Activated CD8-positive, alpha-beta memory T cell treated with anti-CD3 and anti-CD28 coated beads, Interleukin-2, amount 50 U/mL, for 1 hour (primary cell): Measurements from ENCODE around the gene PC.

ENCODE experiments used
- DNase-seq: peaks from one replicate; pipeline ENCODE4 v3.0.0-alpha.2; 2020; ENCODE audit errors: extremely low read depth

The PC gene

DNA sequence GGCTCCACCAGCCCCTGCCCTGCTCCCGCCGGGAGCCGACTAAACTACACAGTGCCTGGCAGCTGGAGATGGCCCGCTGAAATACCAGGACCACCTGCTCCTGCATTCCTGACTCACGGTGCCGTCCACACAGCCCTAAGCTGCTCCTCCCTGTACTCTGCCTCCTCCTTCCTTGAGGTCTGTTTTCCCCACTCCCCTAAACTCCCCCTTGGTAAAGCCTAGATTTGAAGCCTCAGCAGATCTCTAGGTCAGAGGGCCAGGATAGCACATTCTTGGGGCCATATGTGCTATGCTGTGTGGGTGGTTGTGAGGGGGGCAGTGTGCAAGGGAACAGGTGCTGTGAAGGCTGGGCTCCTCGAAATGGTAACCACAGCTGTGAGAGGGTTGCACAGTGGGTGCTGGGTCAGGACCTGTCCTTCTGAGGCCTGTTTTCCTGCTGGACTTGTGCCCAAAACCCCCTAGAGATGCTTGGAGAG lies 91.6 kb downstream of the PC start:
- no peak for DNase-seq

DNA sequence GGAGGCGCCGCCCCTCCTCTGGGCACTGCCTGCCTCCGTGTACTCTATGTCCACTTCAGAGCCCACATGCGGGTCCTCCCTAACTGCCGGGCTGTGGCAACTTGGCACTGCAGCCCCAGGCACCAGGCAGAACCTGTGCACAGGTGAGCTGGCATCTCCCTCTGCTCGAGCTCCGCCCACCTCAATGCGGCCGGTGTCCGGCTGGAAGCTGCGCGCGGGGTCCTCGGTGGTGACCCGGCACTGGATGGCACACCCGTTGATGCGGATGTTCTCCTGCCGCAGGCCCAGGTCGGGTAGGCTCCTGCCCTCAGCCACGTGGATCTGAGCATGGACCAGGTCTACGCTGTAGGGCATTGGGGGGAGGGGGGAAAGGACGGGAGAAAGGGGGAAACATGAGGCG lies 92.2 kb downstream of the PC start:
- DNase-seq = no peak

DNA sequence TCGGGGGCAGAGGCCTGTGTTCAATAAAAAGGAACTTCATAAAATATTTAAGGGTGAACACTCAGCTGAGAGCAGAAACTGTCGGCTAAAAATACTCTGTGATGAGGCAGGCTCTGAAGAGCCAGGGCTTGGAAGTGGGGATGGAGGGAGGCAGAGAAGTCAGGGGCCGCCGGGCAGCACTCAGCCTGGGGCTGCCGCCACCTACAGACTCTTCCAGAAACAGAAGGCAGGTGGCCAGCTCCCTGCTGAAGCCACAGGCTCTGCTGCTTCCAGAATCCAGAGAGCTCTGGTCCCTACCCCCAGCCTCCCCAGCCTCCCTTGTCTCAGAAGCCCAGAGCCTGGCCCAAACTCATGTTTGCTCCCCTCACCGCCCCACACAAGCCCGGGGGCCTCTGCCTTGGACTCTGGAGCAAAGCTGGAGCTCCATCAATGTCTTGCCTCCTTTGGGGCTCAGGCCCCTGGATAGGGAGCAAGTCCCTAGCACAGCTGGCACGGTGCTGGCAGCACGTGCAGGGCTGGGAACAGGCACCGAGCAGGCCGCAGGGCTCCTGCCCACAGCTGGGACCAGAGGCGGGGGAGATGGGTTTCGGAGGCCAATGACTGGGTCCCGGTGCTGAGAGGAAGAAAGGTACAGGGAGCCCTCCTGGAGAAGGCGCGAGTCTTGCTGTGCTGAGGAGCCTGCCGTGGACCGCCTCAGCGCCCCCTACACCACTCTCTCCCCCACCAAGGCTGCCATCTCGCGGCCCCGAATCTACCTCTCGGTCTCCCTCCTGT lies 93.1 kb downstream of the PC start:
- no peak for DNase-seq

DNA sequence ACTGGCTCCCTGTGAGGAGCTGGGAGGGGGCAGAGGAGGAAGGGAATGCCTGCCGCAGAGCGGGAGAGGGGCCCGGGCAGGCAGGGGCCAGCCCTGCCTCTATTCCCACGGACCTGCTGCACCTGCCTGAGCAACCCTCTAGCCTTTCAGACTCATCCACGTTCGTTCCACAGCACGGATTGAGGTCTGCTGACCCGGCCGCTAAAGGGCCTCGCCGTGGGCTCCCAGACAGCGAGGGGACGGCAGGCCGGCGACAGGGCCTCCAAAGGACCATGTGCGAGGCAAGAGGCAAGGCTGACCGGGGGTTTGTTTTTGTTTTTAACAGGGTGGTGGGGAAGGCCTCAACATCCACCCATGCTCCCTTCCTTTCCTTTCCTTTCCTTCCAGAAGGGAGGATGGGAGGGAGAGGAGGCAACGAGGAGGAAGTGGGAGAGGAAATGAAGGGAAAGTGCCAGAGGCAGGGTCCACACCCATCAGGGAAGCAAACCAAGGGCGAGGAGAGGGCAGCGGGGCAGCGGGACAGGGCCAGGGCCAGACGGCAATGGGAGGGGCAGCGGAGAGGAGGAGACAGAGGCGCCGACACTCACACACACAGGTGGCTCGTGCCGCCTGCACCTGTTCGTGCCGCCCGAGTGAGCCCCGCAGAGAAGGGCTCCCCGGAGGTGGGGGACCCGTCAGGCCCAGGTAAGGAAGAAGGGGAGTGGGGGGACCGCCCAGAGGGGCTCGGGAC lies 93.8 kb downstream of the PC start:
- no peak for DNase-seq

DNA sequence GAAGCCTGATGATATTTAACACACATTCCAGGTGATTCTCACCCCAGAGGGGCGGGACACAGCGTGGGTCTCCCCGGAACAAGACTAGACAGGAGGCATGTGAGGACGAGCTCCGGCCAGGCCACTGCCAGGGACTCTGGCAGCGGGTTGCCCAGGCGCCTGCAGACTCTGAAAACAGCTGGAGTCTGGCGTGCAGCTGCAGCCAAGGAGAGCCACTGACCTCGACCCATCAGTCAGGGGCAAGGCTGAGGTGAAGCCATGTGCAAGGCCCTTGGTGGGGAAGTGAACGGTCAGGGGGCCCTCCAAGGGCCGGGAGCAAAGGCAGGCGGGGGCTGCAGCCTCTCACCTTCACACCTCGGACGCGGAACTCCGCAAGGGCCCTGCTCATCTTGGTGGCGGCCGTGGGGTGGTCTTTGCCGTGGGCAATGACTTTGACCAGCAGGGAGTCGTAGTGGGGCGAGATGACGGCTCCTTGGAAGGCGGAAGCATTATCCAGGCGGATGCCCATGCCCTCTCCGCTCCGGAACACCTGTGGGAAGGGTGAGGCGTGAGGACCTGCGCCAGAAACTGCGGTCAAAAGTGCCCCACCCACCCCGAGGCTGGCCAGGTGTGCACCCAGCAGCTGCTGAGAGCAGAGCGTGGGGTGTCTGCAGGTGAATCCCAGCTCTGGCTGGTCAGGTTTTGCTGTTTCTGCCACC lies 94.6 kb downstream of the PC start:
- DNase-seq = no peak

DNA sequence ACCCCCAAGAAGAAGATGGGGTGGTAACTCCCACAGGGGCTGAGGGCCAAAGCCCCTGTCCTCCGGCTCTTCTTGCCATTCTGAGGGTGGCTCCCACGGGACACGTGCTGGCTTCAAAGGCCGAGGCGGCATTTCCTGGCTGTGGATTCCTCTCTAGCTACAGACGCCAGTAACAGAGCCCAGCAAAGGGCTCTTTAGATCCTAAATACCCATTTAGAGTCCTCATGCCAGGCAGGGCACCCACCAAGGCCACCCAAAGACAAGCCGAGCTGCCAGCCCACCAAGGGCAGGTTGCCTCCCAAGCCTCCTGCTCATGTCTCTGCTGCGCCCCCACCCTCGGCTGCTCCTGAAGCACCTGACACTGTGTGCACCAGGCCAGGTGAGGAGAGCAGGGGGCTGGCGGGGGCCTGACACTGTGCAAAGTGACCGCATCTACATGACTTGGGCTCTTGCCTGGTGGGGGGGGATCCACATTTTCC lies 95.6 kb downstream of the PC start:
- no peak for DNase-seq

DNA sequence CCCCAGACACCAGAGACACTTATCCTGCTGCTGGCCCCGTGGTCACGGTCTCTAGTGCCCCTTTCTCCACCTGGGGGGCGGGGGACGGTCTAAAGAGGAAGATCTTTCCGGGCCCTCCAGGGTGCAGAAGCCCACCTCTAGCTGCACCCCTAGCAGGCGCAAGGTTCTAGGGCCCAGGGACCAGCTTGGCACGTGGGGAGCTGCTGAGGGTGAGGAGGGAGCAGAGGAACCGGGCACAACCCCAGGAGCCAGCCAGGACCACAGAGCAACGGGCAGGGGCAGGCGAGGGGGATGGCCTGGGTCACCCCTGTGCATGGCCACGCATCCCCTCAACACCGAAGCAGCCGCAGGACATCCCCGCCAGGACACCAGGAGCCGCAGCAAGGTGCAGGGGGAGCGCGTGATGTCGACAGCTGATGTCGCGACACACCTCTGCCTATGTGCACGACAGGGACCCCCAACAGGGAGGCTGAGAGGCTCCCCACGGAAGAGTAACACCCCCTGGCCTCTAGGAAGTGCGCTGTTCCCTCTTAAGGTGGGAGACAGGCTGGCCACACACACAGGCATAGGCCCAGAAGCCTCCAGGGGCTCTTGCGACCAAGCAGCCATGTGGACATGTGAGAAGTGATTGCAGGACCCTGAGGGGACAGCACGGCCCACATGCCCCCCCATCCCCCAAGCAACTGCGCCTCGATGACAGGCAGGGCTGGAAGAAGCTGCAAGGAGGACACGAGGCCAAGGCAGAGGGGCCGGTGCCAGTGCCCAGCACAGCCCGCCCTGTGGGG lies 96.2 kb downstream of the PC start:
- no peak for DNase-seq

DNA sequence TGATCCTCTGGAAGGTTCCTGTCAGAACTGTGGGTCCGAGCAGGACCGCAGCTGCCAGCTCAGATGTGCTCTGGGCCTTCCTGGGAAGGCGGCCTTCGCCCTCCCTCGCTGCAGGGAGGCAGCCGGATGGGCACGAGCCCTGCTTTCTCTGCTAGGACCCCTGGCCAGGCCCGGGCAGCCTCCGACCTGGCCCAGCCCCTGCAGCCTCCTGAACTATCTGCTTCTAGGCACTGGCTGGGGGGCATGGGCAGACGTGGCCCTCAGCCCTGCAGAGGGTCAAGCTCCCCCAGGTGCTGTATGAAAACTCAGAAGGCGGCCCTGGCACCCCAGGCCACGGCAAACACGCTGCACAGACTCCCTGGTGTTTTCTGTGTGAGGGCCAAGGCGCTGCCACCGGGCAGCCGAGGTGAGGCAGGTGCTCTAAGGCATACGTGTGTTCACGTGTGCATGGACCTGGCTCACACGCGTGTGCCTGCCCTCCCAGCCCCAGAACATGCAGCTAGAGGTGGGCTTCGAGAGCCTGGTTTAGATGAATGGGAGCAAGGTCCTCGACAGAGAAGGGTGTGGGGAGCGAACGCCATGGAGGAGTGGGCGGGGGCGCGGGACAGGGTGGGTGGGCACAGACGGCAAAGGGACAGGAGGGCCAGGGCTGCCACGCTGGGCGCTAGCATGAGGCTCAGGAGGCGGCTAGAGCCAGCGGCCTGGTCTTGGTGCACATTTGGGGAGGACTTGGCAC lies 97.0 kb downstream of the PC start:
- DNase-seq = no peak

DNA sequence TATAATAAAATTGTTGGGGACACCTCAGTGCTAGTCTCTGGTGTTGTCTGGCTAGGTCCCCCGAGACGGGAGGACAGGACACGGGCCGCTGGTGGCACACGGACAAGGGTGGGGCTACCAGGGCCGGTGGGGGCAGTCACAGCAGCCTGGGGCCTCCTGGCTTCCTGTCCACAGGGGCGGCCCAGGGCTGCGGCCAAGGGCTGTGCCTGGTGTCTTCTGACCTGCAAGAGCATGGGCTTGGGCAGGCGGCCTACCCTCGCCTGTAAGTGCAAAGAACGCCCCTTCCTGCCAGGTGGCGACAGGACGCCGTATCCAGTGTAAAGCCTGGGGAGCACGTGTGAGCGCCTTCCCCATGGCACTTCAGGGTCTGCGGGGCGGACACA lies 97.7 kb downstream of the PC start:
- DNase-seq = no peak

DNA sequence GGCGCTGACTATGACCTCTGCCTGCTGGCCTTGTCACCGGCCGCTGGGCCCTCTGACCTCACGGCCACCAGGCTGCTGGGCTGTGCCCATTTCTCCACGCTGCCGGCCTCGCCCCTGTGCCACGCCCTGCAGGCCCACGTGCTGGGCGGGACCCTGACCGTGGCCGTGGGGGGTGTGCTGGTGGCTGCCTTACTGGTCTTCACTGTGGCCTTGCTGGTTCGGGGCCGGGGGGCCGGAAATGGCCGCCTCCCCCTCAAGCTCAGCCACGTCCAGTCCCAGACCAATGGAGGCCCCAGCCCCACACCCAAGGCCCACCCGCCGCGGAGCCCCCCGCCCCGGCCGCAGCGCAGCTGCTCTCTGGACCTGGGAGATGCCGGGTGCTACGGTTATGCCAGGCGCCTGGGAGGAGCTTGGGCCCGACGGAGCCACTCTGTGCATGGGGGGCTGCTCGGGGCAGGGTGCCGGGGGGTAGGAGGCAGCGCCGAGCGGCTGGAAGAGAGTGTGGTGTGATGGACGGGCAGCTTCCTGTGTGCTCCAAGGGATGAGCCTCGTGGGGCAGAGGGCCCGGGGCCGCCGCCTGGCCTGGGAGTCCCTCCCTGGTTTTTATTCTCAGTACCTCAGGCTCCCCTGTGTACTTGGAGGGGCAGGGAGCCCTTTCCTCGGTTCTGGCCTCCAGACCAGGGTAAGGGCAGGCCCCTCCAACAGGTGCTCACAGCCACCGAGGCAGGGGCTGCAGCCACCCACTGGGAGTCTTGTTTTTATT lies 98.3 kb downstream of the PC start:
- DNase-seq = no peak

DNA sequence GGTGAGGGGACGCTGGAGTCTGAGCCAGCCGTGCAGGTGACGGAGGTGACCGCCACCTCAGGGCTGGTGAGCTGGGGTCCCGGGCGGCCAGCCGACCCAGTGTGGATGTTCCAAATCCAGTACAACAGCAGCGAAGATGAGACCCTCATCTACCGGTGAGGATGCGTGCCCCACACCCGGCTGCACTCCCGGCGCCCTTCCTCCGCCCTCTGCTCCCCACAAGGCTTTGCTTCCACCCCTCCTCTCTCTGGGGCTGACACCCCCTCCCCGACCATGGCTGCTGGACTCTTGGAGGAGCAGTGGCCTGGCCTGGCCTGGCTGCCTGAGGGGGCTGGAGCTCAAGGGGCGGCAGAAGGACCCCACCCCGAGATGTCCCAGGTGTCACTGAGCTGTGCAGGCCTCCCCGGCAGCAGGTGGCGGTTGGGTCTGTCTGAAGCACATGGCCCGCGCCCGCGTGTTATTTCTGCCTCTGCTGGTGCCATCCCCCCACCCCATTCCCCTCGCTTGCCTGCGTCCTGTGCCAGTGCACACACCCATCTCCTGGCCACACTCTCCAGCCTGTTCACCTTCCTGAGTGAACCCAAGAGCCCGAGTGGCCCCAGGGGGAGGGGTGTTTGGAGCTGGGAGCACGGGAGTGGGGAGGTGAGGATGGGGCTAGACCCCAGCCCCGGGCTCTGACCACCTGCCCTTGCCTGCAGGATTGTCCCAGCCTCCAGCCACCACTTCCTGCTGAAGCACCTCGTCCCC lies 99.1 kb downstream of the PC start:
- DNase-seq = no peak

DNA sequence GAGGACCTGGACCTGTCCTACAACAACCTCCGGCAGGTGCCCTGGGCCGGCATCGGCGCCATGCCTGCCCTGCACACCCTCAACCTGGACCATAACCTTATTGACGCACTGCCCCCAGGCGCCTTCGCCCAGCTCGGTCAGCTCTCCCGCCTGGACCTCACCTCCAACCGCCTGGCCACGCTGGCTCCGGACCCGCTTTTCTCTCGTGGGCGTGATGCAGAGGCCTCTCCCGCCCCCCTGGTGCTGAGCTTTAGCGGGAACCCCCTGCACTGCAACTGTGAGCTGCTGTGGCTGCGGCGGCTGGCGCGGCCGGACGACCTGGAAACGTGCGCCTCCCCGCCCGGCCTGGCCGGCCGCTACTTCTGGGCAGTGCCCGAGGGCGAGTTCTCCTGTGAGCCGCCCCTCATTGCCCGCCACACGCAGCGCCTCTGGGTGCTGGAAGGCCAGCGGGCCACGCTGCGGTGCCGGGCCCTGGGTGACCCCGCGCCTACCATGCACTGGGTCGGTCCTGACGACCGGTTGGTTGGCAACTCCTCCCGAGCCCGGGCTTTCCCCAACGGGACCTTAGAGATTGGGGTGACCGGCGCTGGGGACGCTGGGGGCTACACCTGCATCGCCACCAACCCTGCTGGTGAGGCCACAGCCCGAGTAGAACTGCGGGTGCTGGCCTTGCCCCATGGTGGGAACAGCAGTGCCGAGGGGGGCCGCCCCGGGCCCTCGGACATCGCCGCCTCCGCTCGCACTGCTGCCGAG lies 99.8 kb downstream of the PC start:
- DNase-seq = no peak

DNA sequence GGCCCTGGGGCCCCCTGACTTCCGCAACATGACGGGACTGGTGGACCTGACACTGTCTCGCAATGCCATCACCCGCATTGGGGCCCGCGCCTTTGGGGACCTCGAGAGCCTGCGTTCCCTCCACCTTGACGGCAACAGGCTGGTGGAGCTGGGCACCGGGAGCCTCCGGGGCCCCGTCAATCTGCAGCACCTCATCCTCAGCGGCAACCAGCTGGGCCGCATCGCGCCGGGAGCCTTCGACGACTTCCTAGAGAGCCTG lies 100.3 kb downstream of the PC start:
- no peak for DNase-seq

DNA sequence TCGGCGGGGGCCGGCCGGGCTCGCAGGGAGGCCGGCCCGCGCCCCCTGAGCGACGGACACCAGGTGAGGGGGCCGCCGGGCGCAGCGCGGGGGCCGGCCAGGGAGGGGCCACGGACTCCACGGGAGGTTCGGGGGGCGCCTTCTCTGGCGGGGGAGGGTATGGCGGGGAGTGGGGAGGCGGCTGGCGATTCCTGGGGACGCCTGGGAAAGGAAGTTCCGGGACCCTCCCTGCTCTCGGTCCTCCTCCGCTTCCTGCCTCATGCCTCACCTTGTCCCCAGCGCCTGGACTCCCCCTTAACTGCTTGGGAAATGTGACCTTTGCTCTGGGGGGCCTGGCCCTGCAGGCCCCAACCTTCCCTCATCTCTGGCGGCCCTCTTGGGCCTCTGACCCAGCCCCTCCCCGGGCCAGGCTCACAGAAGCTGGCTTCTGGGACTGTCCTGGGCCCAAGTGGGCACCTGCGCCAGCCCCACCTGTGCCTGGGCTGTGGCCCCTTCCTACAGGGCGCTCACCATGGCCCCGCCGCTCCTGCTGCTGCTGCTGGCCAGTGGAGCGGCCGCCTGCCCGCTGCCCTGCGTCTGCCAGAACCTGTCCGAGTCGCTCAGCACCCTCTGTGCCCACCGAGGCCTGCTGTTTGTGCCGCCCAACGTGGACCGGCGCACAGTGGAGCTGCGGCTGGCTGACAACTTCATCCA lies 100.8 kb downstream of the PC start:
- DNase-seq = no peak

DNA sequence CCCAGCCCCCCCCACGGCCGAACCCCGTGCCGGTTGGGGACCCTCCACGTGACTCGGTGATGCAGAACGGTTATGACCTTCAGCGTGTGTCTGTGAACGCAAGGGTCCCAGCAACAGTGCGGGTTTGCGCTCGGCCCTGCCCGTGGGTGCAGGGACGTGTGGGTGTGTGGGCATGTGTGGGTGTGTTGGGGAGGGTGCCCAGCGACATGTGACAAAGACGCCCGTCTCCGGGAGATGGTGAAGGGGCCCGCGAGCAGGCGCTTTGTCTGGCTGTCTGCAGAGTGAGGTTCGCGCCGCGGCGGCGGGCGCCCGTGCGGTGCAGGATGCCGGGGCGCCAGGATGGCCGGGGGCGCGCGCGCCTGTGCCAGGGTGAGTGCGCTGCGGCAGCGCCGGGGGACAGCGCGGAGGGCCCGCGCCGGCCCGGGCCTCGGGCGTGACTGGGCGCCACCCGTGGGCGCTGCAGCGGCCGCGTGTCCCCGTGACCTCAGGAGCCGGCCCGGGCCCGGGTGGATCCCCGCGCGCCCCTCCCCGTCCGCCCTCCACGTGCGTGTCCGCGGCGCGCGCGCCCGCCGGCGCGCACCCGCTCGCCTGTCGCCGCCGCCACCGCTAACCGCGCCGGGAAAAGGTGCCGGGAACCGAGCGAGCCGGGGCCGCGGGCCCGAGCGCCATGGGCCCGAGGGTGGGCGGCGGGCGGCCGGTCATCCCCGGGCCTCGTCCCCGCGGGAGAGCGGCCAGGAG lies 101.5 kb downstream of the PC start, which contains the start of gene LRFN4:
TSS of gene LRFN4 (plus strand) at position 569 of the 738 bp plus-strand sequence. CDS start 681 bp downstream, outside the sequence.
- no peak for DNase-seq

DNA sequence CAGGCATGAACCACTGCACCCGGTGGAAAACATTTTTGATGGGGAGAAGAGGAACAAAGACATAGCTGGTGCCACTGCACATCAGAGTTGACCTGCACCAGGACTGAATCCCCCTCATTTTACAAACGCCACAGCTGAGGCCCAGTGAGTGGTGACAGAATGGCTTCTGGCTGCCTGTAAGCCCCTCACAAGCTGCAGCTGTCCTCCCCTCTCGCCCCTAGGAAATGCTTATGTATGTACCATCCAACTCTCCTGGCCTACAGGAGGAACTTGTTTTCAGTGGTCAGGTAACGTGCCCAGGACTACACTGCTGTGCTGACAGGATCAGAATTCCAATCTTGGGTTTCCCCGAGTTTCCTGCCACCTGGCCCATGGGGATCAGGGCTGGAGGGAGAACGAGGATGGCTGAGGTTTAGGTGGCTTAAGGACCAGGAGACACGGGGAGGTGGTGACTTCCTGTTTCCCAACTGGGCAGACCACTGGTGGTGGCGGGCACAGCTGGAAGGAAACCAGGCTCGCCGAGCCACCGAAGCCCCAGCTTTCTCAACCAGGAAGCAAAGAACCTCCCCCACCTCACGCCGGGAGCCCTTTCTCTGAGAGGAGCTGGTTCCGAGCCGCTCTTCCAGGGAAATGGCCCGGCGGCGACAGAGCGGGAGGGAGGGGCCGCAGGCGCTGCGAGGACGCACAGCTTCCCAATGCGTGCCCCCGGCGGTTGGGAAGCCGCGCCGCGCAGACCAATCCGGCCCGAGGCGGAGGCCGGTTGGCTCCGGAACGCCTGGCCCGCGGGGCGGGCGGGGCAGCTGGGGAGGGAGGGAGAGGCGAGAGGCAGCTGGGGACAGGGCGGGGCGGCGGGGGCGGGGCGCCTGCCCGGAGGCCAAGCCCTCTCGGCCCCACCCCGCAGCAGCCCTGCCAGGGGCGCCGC lies 102.3 kb downstream of the PC start:
- no peak for DNase-seq
